Measurements from ENCODE around the gene CREBZF.

- TF ChIP-seq CTCF (IDR thresholded peaks at IDR 0.05) (no peak), POLR2A (IDR thresholded peaks at IDR 0.05) (no peak)
These were observed 6.7 kb downstream of the CREBZF start for GRCh38 chr11:85658180-85658579.
